K562 (cell line): Measurements from ENCODE around the gene NECTIN3. TPM values are rescaled to one million over a fixed set of nuclear protein-coding genes. Genes with fewer than 3 reads are reported as not detected.

Source experiments
- ATAC-seq: fragments of 200-7000 bp; cut with Tn5 transposase; 3 replicates; pipeline ENCODE4 v1.9.1; 2020; ENCODE audit warnings: moderate library complexity
- BruUV-seq: library from RNA; stranded (reverse); fragments of 400-500 nt; replicated peaks from 2 replicates; lab custom pipeline; 2021; lab: Mats Ljungman, UMichigan
- CTCF ChIA-PET: fragments of 300-600 bp; formaldehyde crosslinking; extraction: SDS; loops from one replicate; lab custom pipeline; 2021; ENCODE audit warnings: low intra/inter-chr PET ratio; lab: Yijun Ruan, JAX
- POLR2A ChIA-PET: fragments of 300-600, 350-650 bp; sonication (Branson Sonifier 250); formaldehyde crosslinking; extraction: SDS; loops from one replicate; lab custom pipeline; 2021; ENCODE audit warnings: antibody characterized with exemption, inconsistent platforms; lab: Yijun Ruan, JAX
- DNase-seq, 4 experiments: peaks; one replicate each; pipeline versions ENCODE4 v3.0.0 to v3.0.0-alpha.2; 2011 to 2018; ENCODE audit warnings: low spot score in 3 of 4, mixed read lengths in 3 of 4; ENCODE audit errors: extremely low read depth in 1 of 4
- FAIRE-seq: peaks from 2 replicates; lab custom pipeline; 2011; peaks lifted over from hg19 to GRCh38; lab: Jason Lieb, UNC
- H2AFZ ChIP-seq: 2 replicates; pipeline ENCODE4 v1.6.0; 2011; ENCODE audit warnings: low read depth, low read length, control low read depth, inconsistent platforms
- H3K27ac ChIP-seq: fragments of 200-600 bp; 3 replicates; pipeline ENCODE4 v1.8.0; 2011; ENCODE audit warnings: low read depth, mild to moderate bottlenecking, control low read depth, inconsistent platforms, low read length, moderate library complexity, mixed read lengths; ENCODE audit errors: extremely low read depth
- H3K27me3 ChIP-seq, 2 experiments: fragments of 300-600 bp in 1 of 2; 2 replicates in 1 of 2; 3 replicates in 1 of 2; pipeline versions ENCODE4 v1.6.0 to v1.8.0; 2011; ENCODE audit warnings: inconsistent platforms in 2 of 2, low read length in 2 of 2, mild to moderate bottlenecking in 1 of 2, mixed read lengths in 1 of 2, moderate library complexity in 1 of 2; ENCODE audit not compliant: control insufficient read depth in 2 of 2, insufficient read depth in 2 of 2
- H3K36me3 ChIP-seq: fragments of 300-600 bp; 3 replicates; pipeline ENCODE4 v1.8.0; 2011; ENCODE audit warnings: mild to moderate bottlenecking, low read length, inconsistent platforms; ENCODE audit not compliant: control insufficient read depth, insufficient read depth
- H3K4me1 ChIP-seq, 2 experiments: fragments of 200-600 bp in 1 of 2; replicated peaks in 1 of 2; 2 replicates in 1 of 2; 3 replicates in 1 of 2; pipeline versions ENCODE4 v1.5.1 to v1.8.0; 2011; ENCODE audit warnings: inconsistent platforms in 2 of 2, low read length in 2 of 2, mild to moderate bottlenecking in 1 of 2, mixed read lengths in 1 of 2, moderate library complexity in 1 of 2; ENCODE audit not compliant: control insufficient read depth in 2 of 2, insufficient read depth in 2 of 2
- H3K4me2 ChIP-seq: 2 replicates; pipeline ENCODE4 v1.6.1; 2011; ENCODE audit warnings: low read length, control low read depth, inconsistent platforms, mixed read lengths; ENCODE audit not compliant: insufficient read depth
- H3K4me3 ChIP-seq: fragments of 200-600 bp; sonication (generic), shearing (Covaris generic); 2 replicates; pipeline ENCODE4 v1.5.1; 2016; ENCODE audit warnings: control low read depth, inconsistent platforms
- H3K79me2 ChIP-seq: fragments of 200-600 bp; 3 replicates; pipeline ENCODE4 v1.8.0; 2011; ENCODE audit warnings: low read length, inconsistent platforms; ENCODE audit not compliant: control insufficient read depth, insufficient read depth
- H3K9ac ChIP-seq, 2 experiments: 2 replicates each; pipeline versions ENCODE4 v1.6.0 to v1.6.1; 2011; ENCODE audit warnings: low read depth in 2 of 2, low read length in 2 of 2, control low read depth in 1 of 2, inconsistent platforms in 1 of 2, mild to moderate bottlenecking in 1 of 2, mixed read lengths in 1 of 2; ENCODE audit not compliant: insufficient read depth in 1 of 2
- H3K9me1 ChIP-seq: one replicate; pipeline ENCODE4 v1.6.0; 2011; ENCODE audit warnings: inconsistent platforms, mild to moderate bottlenecking, low read length, moderate library complexity; ENCODE audit not compliant: control insufficient read depth, insufficient read depth
- H3K9me3 ChIP-seq: replicated peaks from 2 replicates; pipeline ENCODE4 v1.5.1; 2011; ENCODE audit warnings: low read depth, low read length, inconsistent platforms; ENCODE audit not compliant: control insufficient read depth, insufficient read depth
- H4K20me1 ChIP-seq: replicated peaks from 2 replicates; pipeline ENCODE4 v1.6.1; 2011; ENCODE audit warnings: low read length, inconsistent platforms, mixed read lengths; ENCODE audit not compliant: control insufficient read depth, insufficient read depth
- CAMTA2 ChIP-seq: fragments of 250-450 bp; sonication (Bioruptor Pico); conservative IDR thresholded peaks from 2 replicates; pipeline ENCODE4 v1.5.1; 2022
- DPF2 ChIP-seq: fragments of 450-650 bp; IDR thresholded peaks from 2 replicates; pipeline ENCODE4 v1.6.1; 2016
- ILK ChIP-seq: fragments of 450-650 bp; IDR thresholded peaks from 2 replicates; pipeline ENCODE4 v1.6.1; 2016; ENCODE audit warnings: missing genetic modification characterization, low read depth, mild to moderate bottlenecking, missing compliant biosample characterization, moderate library complexity, borderline replicate concordance
- WGBS: fragments of 100-300 bp; shearing (Covaris generic); methylation state at CpG from one replicate; pipeline ENCODE4 v1.1.6; 2016; ENCODE audit warnings: low coverage, mixed read lengths; ENCODE audit not compliant: insufficient coverage; ENCODE audit errors: missing lambda C conversion rate; 5-methylcytosine and 5-hydroxymethylcytosine counted together
- in situ Hi-C: fragments of 300-500 bp; cut with MboI; formaldehyde crosslinking; loops from 4 replicates; pipeline ENCODE4 v1.15.0; 2018; ENCODE audit warnings: inconsistent platforms, mixed read lengths
- intact Hi-C: fragments of 100-400 bp; cut with micrococcal nuclease; formaldehyde crosslinking; loops from 2 replicates; pipeline ENCODE4 v1.14.2; 2022
- polyA plus RNA-seq, 8 experiments: library from polyadenylated mRNA; depleted of rRNA in 4 of 8; stranded (reverse) in 5 of 8; unstranded in 3 of 8; fragments of >200 nt; fragmentation: Nextera tagmentation in 2 of 8; fragmentation: Illumina TruSeq in 1 of 8; extraction: Ambion mirVana in 2 of 8; extraction: Trizol in 1 of 8; gene quantifications; 2 replicates each; pipeline versions ENCODE4 v1.2.1 to v1.2.3, GENCODE V29; 2011 to 2014; ENCODE audit warnings: inconsistent platforms in 1 of 8, missing spikeins in 1 of 8
- total RNA-seq, 7 experiments: library from RNA; depleted of rRNA in 6 of 7; stranded (reverse); fragments of >200 nt in 6 of 7; fragmentation: Illumina TruSeq in 2 of 7; extraction: Trizol in 2 of 7; gene quantifications; 2 replicates each; pipeline versions ENCODE4 v1.2.1 to v1.2.3, GENCODE V29; 2011 to 2021; ENCODE audit warnings: low replicate concordance in 1 of 7

Gene NECTIN3
- total and polyA plus RNA-seq, 9 of the 15 experiments (the other 6 are each of a cell fraction or from before 2014, with no cell fraction given) = 0.16 TPM; not detected in 8

DNA sequence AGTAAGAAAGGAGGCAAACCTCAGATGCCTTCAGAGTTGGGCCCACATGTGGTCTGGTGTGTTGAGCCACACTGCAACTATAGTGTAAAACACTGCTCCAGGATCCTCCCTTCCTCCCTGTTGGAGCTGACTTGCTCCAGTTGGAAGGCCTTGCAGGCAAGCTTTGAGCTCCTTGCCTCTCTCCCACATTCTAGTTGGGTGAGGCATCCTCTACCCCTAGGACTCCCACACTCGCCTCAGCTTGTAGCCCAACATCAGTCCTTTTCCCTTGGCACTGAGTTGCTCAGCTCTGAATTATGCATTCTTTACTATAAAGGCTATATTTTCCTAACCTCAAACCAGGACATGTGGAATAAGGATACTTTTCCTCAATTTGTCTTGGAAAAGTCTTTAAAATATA lies 143.9 kb downstream of the NECTIN3 start:
- intact Hi-C loops = no loop called here

DNA sequence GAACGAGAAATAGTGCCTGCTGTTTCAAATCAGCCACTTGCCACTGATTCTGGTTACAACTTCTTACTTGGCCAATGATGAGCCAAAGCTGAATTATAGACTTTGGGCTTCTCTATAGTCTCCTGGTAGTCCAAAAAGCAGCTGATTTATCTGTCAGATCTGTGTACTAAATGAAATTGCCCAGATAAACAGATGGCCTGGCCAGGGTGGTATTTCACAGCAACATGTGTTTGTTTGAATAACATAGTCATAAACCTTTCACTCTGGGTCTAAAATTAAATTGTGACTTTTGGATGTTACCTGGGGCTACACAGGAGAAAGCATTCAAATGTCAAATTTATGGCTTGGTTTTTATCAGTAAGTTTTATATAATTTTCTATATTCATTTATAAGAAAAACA lies 147.0 kb downstream of the NECTIN3 start:
- no peaks in the 10 kb centered on the region for H3K36me3 ChIP-seq
- H3K9me1 ChIP-seq = no peaks in the 10 kb centered on the region
- H3K9ac ChIP-seq = no peak overlapping the region
- no peak for TF ChIP-seq CAMTA2 (CRISPR knock-in tag)
- TF ChIP-seq, all 486 proteins: peak for 0
- no peak overlapping the region for H3K4me2 ChIP-seq
- H4K20me1 ChIP-seq = no peaks in the 10 kb centered on the region
- H3K27ac ChIP-seq = no peak overlapping the region
- ChIA-PET CTCF (no interaction called here), POLR2A (no interaction called here)
- intact Hi-C loops (no loop called here), in situ Hi-C loops (no loop called here)
- ATAC-seq = no peak
- WGBS = 0% methylated on average over 1 of the region's 1 CpG
- H3K27me3 ChIP-seq = no peaks in the 10 kb centered on the region
- no TSS peak for BruUV-seq
- no peaks in the 10 kb centered on the region for H3K4me1 ChIP-seq
- no peaks in the 10 kb centered on the region for H3K9me3 ChIP-seq
- no peak for FAIRE-seq
- no peak overlapping the region for H3K4me3 ChIP-seq
- no peak for DNase-seq
- no peaks in the 10 kb centered on the region for H3K79me2 ChIP-seq
- H2AFZ ChIP-seq = no peak overlapping the region

More for the DNA sequence above, 143.9 kb downstream of the NECTIN3 start:
- Histone ChIP-seq H3K9me1 (no peaks in the 10 kb centered on the region), H3K4me2 (no peak overlapping the region), H3K9ac (no peak overlapping the region), H2AFZ (no peak overlapping the region), H3K79me2 (no peaks in the 10 kb centered on the region), H3K27ac (no peak overlapping the region), H3K9me3 (no peaks in the 10 kb centered on the region), H3K36me3 (no peaks in the 10 kb centered on the region), H3K27me3 (no peaks in the 10 kb centered on the region), H4K20me1 (no peaks in the 10 kb centered on the region), H3K4me1 (no peaks in the 10 kb centered on the region), H3K4me3 (no peak overlapping the region)
- POLR2A ChIA-PET = no interaction called here
- DNase-seq (no peak), ATAC-seq (no peak), FAIRE-seq (no peak)
- no TSS peak for BruUV-seq
- whole genome bisulfite sequencing = 0% methylated on average over 1 of the region's 1 CpG
- CTCF ChIA-PET = no interaction called here
- TF ChIP-seq DPF2 (no peak), ILK (tag) (no peak)
- in situ Hi-C loops = no loop called here
